Ramos (cell line): ENCODE data around the gene PSMA8.
"Not testable (repeated sequence)": the region's sequence is repeated elsewhere in the genome, so short reads cannot be mapped to it uniquely, and the experiment has no call there.

Experiments used
- in situ Hi-C: fragments of 300-500 bp; cut with MboI; formaldehyde crosslinking; loops from one replicate; pipeline ENCODE4 v1.14.3; 2022; ENCODE audit warnings: low sequenced_read_pairs; ENCODE audit not compliant: unreplicated experiment

PSMA8 gene

DNA sequence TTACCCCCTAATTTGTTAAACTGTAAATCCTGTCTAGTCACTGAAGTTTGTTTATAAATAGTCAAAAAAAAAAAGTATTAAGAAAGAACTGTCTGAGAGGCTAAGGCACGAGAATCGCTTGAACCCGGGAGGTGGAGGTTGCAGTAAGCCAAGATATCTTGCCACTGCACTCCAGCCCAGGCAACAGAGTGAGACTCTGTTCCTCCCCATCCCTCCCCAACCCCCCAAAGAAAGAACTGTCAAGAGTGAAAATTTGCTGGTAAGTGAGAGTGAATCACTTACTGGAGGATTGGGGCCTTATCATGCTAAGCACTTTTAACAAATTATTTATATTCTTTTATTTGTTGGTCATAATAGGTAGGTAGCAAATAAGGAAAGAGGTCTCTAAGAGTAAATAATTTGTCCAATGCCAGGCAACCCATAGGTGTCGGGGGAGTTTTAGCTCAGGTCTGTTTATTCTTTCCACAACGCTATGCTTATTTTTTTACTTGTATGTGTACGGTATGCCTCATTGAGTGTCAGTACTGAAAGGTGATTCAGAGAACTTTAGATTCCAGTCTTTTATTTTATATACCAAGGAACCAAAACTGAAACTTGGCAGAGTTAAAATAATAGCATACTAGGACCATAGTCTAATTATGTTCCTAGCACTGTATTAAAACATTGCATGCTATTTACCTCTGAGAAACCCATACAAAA lies 95.0 kb downstream of the PSMA8 start:
- in situ Hi-C loops: no loop called here

DNA sequence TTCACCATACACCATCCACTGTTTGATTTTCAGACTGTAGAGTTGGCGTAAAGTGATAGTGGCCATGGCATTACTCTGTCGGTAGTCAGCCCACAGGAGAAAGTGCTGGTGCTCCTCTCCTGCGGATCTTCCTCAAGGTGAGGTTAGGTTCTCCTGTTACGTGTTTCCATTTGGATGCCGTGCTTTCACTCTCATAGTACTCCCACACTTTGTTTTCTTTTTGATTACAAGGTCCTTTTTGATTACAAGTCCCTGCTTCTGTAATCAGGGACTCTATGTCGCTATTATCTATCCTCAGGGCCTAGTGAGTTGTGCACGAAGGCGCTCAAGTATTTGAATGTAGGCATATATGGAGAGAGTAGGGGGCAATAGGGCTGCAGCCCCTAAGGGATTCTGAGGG lies 96.8 kb downstream of the PSMA8 start:
- in situ Hi-C loops: no loop called here

DNA sequence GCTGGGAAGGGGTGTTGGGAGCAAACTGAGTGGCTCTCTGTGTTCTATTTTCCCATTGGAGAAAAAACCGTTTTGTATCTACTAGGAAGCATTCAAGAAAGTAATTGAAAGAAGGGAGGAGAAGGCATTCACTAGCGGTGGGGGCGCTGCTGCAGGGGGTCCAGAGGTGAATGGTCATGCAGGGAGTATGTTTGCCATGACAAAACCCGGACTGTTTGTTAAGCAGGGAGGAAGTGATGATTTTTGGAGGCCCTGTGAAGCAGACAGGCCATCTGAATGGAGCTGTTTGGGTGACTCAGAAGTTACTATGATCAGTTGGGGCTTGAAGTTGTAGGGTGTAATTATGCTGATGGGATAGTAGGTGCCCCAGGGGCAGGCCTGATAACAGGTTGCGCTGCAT lies 99.5 kb downstream of the PSMA8 start:
- in situ Hi-C loops: no loop called here

DNA sequence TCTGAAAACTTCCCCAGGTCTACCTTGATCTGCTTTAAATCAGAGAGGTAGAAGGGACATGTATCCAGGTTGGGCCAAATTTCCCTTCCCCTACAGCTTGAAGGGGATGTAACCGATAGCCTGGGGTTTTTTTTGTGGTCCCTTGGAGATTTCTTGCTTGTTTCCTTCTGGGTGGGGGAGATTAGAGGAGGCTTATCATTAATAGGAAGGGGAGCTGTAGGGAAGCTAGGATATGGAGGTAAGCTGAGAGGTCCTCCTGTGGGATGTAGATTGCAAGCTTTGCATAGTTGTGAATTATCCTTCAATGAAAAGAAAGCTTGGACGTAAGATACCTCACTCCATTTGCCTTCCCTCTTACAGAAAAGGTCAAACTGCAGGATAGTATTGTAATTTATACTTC lies 103.7 kb downstream of the PSMA8 start:
- in situ Hi-C loops: not testable (repeated sequence)

DNA sequence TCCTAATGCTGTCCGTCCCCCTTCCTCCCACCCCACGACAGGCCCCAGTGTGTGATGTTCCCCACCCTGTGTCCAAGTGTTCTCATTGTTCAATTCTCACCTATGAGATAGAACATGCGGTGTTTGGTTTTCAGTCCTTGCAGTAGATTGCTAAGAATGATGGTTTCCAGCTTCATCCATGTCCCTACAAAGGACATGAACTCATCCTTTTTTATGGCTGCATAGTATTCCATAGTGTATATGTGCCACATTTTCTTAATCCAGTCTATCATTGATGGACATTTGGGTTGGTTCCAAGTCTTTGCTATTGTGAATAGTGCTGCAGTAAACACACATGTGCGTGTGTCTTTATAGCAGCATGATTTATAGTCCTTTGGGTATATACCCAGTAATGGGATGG lies 105.0 kb downstream of the PSMA8 start:
- in situ Hi-C loops: not testable (repeated sequence)

DNA sequence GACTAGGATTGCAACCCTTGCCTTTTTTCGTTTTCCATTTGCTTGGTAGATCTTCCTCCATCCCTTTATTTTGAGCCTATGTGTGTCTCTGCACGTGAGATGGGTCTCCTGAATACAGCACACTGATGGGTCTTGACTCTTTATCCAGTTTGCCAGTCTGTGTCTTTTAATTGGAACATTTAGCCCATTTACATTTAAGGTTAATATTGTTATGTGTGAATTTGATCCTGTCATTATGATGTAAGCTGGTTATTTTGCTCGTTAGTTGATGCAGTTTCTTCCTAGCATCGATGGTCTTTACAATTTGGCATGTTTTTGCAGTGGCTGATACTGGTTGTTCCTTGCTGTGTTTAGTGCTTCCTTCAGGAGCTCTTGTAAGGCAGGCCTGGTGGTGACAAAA lies 108.7 kb downstream of the PSMA8 start:
- in situ Hi-C loops: not testable (repeated sequence)
